Keratinocyte (primary cell): ENCODE results near the gene GID4. TPM values are rescaled to one million over a fixed set of nuclear protein-coding genes. Genes with fewer than 3 reads are reported as not detected.

Experiments used
- DNase-seq: peaks from one replicate; pipeline ENCODE4 v3.0.0-alpha.2; 2011; ENCODE audit warnings: low read depth, missing footprints, low spot score
- FAIRE-seq: peaks from 2 replicates; lab custom pipeline; 2011; peaks lifted over from hg19 to GRCh38; lab: Jason Lieb, UNC
- H2AFZ ChIP-seq: 2 replicates; pipeline ENCODE4 v1.6.0; 2012; ENCODE audit warnings: low read length, control low read depth, inconsistent platforms; ENCODE audit not compliant: control insufficient read depth
- H3K27ac ChIP-seq: 2 replicates; pipeline ENCODE4 v1.5.1; 2011; ENCODE audit warnings: low read length; ENCODE audit not compliant: control insufficient read depth, insufficient read depth
- H3K27me3 ChIP-seq: 3 replicates; pipeline ENCODE4 v1.6.0; 2011; ENCODE audit warnings: low read length; ENCODE audit not compliant: control insufficient read depth, insufficient read depth; ENCODE audit errors: extremely low read depth
- H3K36me3 ChIP-seq, 2 experiments: 2 replicates in 1 of 2; 3 replicates in 1 of 2; pipeline ENCODE4 v1.5.1; 2011; ENCODE audit warnings: low read length in 2 of 2, mild to moderate bottlenecking in 1 of 2; ENCODE audit not compliant: control insufficient read depth in 2 of 2, insufficient read depth in 2 of 2; ENCODE audit errors: extremely low read depth in 1 of 2
- H3K4me1 ChIP-seq: 3 replicates; pipeline ENCODE4 v1.5.1; 2011; ENCODE audit warnings: low read length; ENCODE audit not compliant: control insufficient read depth, insufficient read depth; ENCODE audit errors: extremely low read depth
- H3K4me2 ChIP-seq: 3 replicates; pipeline ENCODE4 v1.6.0; 2011; ENCODE audit warnings: low read depth, low read length; ENCODE audit not compliant: control insufficient read depth, insufficient read depth; ENCODE audit errors: extremely low read depth
- H3K4me3 ChIP-seq, 3 experiments: fragments of 200-600 bp in 1 of 3; sonication (generic) in 1 of 3; 2 replicates in 2 of 3; 3 replicates in 1 of 3; pipeline ENCODE4 v1.5.1; 2011 to 2016; ENCODE audit warnings: low read length in 3 of 3, mild to moderate bottlenecking in 3 of 3, control low read depth in 2 of 3, inconsistent platforms in 1 of 3, low read depth in 1 of 3, mixed read lengths in 1 of 3, mixed run types in 1 of 3, moderate library complexity in 1 of 3; ENCODE audit not compliant: control insufficient read depth in 2 of 3, insufficient read depth in 2 of 3; ENCODE audit errors: extremely low read depth in 1 of 3
- H3K79me2 ChIP-seq: 2 replicates; pipeline ENCODE4 v1.6.0; 2012; ENCODE audit warnings: low read length; ENCODE audit not compliant: control insufficient read depth, insufficient read depth
- H3K9ac ChIP-seq: 3 replicates; pipeline ENCODE4 v1.6.0; 2011; ENCODE audit warnings: low read length; ENCODE audit not compliant: control insufficient read depth, insufficient read depth; ENCODE audit errors: extremely low read depth
- H3K9me1 ChIP-seq: 3 replicates; pipeline ENCODE4 v1.6.0; 2011; ENCODE audit warnings: low read length; ENCODE audit not compliant: control insufficient read depth, insufficient read depth; ENCODE audit errors: extremely low read depth
- H3K9me3 ChIP-seq: 2 replicates; pipeline ENCODE4 v1.5.1; 2012; ENCODE audit warnings: low read depth, low read length; ENCODE audit not compliant: control insufficient read depth
- H4K20me1 ChIP-seq: 3 replicates; pipeline ENCODE4 v1.6.0; 2011; ENCODE audit warnings: low read length; ENCODE audit not compliant: control insufficient read depth, insufficient read depth; ENCODE audit errors: extremely low read depth
- CTCF ChIP-seq, 3 experiments: IDR thresholded peaks in 1 of 3; conservative IDR thresholded peaks in 1 of 3; optimal IDR thresholded peaks in 1 of 3; 2 replicates in 2 of 3; 3 replicates in 1 of 3; pipeline versions ENCODE3 to v1.5.1; 2011; ENCODE audit warnings: low read length in 3 of 3, mild to moderate bottlenecking in 3 of 3, moderate library complexity in 2 of 3, control low read depth in 1 of 3, inconsistent platforms in 1 of 3; ENCODE audit not compliant: insufficient read depth in 2 of 3; ENCODE audit errors: extremely low read depth in 1 of 3
- EZH2 ChIP-seq: IDR thresholded peaks from one replicate; pipeline ENCODE4 v1.6.1; 2012; ENCODE audit warnings: inconsistent platforms, mild to moderate bottlenecking, low read length, moderate library complexity
- dilution Hi-C: fragments of 300-500 bp; cut with MboI; formaldehyde crosslinking; loops from one replicate; pipeline ENCODE4 v1.7.0; 2020; ENCODE audit warnings: low sequenced_read_pairs; ENCODE audit not compliant: extremely low pct_ligation_motif_present
- polyA plus RNA-seq, 5 experiments: library from polyadenylated mRNA; depleted of rRNA in 3 of 5; stranded (reverse) in 3 of 5; stranded (forward) in 1 of 5; unstranded in 1 of 5; fragments of >200 nt; gene quantifications; 1 replicate in 1 of 5; 2 replicates in 3 of 5; 3 replicates in 1 of 5; pipeline versions ENCODE4 v1.2.1 to v1.2.3, GENCODE V29; 2011 to 2012; ENCODE audit warnings: missing spikeins in 2 of 5, low read depth in 1 of 5, low replicate concordance in 1 of 5

GID4 gene
- polyA plus RNA-seq, 1 donor (not counting 4 experiments of a cell fraction or from before 2014, with no cell fraction given): 16.8 TPM

GRCh38 chr17:17990282-17990681 lies 48.9 kb upstream of the GID4 start:
- H3K27me3 ChIP-seq: no peaks in the 10 kb centered on the region

GRCh38 chr17:17993366-17993765 lies 45.8 kb upstream of the GID4 start:
- no peaks in the 10 kb centered on the region for H3K79me2 ChIP-seq
- H3K36me3 ChIP-seq: no peaks in the 10 kb centered on the region
- FAIRE-seq (no peak), DNase-seq (no peak)
- H3K27ac ChIP-seq: no peak overlapping the region
- H3K9ac ChIP-seq: no peak overlapping the region
- H3K9me3 ChIP-seq: no peaks in the 10 kb centered on the region
- no peaks in the 10 kb centered on the region for H4K20me1 ChIP-seq
- TF ChIP-seq EZH2 (no peak), CTCF (optimal IDR thresholded peaks at IDR 0.05 in 1 of 3, IDR thresholded peaks at IDR 0.05 in 1 of 3, conservative IDR thresholded peaks at IDR 0.05 in 1 of 3; ENCODE audit: extremely low read depth in 1 of 3, insufficient read depth in 2 of 3, low read length in 3 of 3) (no peak)
- no peaks in the 10 kb centered on the region for H3K27me3 ChIP-seq
- dilution Hi-C loops: no loop called here
- no peak overlapping the region for H3K4me2 ChIP-seq
- H3K4me1 ChIP-seq: peaks cover 26% of the 10 kb centered on the region
- no peaks in the 10 kb centered on the region for H3K9me1 ChIP-seq
- H3K4me3 ChIP-seq: no peak overlapping the region
- no peak overlapping the region for H2AFZ ChIP-seq

More at GRCh38 chr17:17990282-17990681, 48.9 kb upstream of the GID4 start:
- Histone ChIP-seq H2AFZ (no peak overlapping the region), H3K36me3 (no peaks in the 10 kb centered on the region), H3K27ac (peak overlapping the region; percentile 83), H3K4me2 (peak overlapping the region; percentile 34), H4K20me1 (no peaks in the 10 kb centered on the region), H3K9ac (peak overlapping the region; percentile 46), H3K79me2 (no peaks in the 10 kb centered on the region), H3K9me1 (no peaks in the 10 kb centered on the region), H3K4me1 (peaks cover 26% of the 10 kb centered on the region), H3K4me3 (no peak overlapping the region), H3K9me3 (no peaks in the 10 kb centered on the region)
- FAIRE-seq: peak; percentile 77
- dilution Hi-C loops: no loop called here
- DNase-seq: peak; percentile 55
- TF ChIP-seq EZH2 (no peak), CTCF (optimal IDR thresholded peaks at IDR 0.05 in 1 of 3, IDR thresholded peaks at IDR 0.05 in 1 of 3, conservative IDR thresholded peaks at IDR 0.05 in 1 of 3; ENCODE audit: extremely low read depth in 1 of 3, insufficient read depth in 2 of 3, low read length in 3 of 3) (no peak)
